ENCODE data around the gene GDAP2.
"Not testable (repeated sequence)": the region's sequence is repeated elsewhere in the genome, so short reads cannot be mapped to it uniquely, and the experiment has no call there.

GDAP2 gene

DNA sequence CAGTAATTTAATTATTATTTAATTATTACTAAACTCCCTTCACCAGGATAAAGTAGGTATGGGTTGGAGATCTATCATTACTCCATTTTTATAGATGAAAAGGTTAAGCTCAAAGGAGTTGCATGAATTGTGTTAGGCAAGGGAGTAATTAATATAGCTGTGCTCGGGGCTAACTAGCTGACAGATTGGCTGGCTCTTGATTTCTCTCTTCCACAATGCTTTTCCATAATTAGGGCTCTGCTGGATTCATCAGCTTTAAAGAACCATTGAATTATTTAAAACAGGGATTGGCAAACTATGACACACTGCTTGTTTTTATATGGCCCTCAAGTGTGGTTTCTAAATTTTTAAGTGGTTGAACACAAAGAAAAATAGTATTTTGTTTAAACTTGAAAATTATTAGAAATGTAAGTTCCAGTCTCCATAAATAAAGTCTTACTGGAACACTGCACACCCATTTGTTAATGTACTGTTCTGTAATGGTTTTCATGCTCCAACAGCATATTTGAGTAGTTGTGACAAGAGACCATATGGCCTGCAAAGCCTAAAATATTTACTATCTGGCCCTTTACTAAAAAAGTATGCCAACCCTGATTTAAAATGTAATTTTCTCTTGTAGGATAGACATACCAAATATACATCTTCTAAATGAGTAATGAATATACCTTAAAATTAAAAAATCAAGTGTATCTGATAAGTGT, 76.4 kb downstream of the GDAP2 start:
- Histone ChIP-seq H3K4me1 (ENCODE audit: control insufficient read depth in 1 of 2, insufficient read depth in 1 of 2, low read depth in 1 of 2, low read length in 1 of 2) (no peaks in the 10 kb centered on the region), H3K27ac (no peak overlapping the region), H3K4me3 (ENCODE audit: low read depth in 1 of 2, low read length in 1 of 2) (no peak overlapping the region), H3K36me3 (no peaks in the 10 kb centered on the region), H3K27me3 (no peaks in the 10 kb centered on the region), H3K9me3 (no peaks in the 10 kb centered on the region)
- TF ChIP-seq, protein P1, sequence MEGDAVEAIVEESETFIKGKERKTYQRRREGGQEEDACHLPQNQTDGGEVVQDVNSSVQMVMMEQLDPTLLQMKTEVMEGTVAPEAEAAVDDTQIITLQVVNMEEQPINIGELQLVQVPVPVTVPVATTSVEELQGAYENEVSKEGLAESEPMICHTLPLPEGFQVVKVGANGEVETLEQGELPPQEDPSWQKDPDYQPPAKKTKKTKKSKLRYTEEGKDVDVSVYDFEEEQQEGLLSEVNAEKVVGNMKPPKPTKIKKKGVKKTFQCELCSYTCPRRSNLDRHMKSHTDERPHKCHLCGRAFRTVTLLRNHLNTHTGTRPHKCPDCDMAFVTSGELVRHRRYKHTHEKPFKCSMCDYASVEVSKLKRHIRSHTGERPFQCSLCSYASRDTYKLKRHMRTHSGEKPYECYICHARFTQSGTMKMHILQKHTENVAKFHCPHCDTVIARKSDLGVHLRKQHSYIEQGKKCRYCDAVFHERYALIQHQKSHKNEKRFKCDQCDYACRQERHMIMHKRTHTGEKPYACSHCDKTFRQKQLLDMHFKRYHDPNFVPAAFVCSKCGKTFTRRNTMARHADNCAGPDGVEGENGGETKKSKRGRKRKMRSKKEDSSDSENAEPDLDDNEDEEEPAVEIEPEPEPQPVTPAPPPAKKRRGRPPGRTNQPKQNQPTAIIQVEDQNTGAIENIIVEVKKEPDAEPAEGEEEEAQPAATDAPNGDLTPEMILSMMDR (IDR thresholded peaks at IDR 0.05) = no peak

DNA sequence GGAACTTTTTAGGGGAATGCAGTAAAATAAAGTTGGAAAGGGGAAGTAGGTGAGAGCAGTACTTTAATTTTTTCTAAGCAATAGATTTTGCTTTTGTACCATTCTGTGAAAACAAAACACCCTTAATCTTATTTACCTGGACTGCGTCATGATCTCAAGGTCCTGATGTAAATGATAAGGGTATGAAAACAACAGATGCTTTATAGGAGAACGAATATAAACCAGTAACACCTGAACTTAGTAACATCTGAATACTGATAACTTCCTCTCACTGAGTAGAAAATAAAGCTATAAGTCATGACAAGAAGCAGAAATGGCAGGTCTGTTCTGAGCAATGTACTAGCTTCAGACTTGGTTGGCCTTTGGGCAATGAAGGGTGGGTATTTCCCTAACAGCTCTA, 77.7 kb downstream of the GDAP2 start:
- Histone ChIP-seq H3K4me1 (ENCODE audit: control insufficient read depth in 1 of 2, insufficient read depth in 1 of 2, low read depth in 1 of 2, low read length in 1 of 2) (no peaks in the 10 kb centered on the region), H3K36me3 (no peaks in the 10 kb centered on the region), H3K27ac (no peak overlapping the region), H3K9me3 (no peaks in the 10 kb centered on the region), H3K27me3 (no peaks in the 10 kb centered on the region), H3K4me3 (ENCODE audit: low read depth in 1 of 2, low read length in 1 of 2) (no peak overlapping the region)
- TF ChIP-seq, protein P1 (IDR thresholded peaks at IDR 0.05) = no peak

DNA sequence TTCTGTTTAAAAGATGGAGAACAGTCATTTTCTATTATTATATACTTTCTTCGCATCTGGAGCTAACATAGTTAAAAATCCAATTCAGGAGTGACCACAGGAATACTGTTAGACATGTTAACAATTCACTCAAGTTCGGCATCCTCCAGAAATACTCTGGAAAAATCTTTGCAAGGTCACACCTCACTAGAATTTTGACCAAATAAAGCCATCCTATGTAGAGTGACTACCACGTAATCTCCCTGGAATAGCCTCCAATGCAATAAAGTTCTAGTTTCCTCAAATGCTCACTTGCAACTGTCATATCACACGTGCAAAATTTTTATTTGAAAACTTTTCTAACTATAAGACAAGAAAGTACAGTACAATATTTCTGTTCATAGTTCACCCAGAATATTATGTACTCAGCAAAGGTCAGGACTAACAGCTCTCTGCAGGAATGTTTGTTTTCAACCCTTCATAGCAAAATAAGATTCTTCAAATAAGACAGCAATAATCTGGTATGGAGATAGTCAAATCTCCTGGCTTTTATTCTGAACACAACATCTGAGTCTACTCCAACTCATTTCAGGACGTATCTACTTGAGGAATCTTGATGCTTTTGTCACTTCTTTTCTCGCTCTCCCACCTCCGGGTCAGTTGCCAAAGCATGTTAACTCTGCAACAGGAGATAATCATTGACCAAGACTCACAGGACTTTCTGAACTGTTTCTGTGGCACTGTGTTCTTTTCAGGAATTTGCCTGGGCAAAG, 82.6 kb downstream of the GDAP2 start:
- Histone ChIP-seq H3K9me3 (peaks cover 5% of the 10 kb centered on the region), H3K4me1 (ENCODE audit: control insufficient read depth in 1 of 2, insufficient read depth in 1 of 2, low read depth in 1 of 2, low read length in 1 of 2) (no peaks in the 10 kb centered on the region), H3K4me3 (ENCODE audit: low read depth in 1 of 2, low read length in 1 of 2) (no peak overlapping the region), H3K36me3 (no peaks in the 10 kb centered on the region), H3K27me3 (no peaks in the 10 kb centered on the region), H3K27ac (no peak overlapping the region)
- TF ChIP-seq, protein P1 (IDR thresholded peaks at IDR 0.05) = no peak

DNA sequence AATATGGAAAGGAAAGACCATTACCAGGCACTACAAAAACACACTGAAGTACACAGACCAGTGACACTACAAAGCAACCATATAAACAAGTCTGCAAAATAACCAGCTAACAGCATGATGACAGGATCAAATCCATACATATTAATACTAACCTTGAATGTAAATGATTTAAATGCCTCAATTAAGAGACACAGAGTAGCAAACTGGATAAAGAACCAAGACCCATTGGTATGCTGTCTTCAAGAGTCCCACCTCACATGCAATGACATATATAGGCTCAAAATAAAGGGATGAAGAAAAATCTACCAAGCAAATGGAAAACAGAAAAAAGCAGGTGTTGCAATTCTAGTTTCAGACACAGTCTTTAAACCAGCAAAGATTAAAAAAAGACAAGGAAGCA, 84.9 kb downstream of the GDAP2 start:
- not testable (repeated sequence) for H3K27ac ChIP-seq; H3K4me3 ChIP-seq (ENCODE audit: low read depth in 1 of 2, low read length in 1 of 2); H3K36me3 ChIP-seq; H3K9me3 ChIP-seq; H3K27me3 ChIP-seq; H3K4me1 ChIP-seq (ENCODE audit: control insufficient read depth in 1 of 2, insufficient read depth in 1 of 2, low read depth in 1 of 2, low read length in 1 of 2)

DNA sequence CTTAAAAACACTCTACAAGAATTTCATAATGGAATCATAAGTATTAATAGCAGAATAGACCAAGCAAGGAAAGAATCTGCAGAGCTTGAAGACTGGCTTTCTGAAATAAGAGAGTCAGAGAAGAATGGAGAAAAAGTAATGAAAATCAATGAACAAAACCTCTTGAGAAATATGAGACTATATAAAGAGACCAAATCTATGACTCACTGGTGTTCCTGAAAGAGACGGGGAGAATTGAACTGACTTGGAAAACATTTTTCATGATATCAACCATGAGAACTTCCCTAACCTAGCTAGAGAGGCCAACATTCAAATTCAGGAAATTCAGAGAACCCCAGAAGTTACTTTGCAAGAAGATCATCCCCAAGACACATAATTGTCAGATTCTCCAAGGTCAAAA, 85.6 kb downstream of the GDAP2 start:
- TF ChIP-seq, protein P1 (IDR thresholded peaks at IDR 0.05) = no peak
- H3K9me3 ChIP-seq = peaks cover 5% of the 10 kb centered on the region
- no peaks in the 10 kb centered on the region for H3K36me3 ChIP-seq
- H3K27me3 ChIP-seq = no peaks in the 10 kb centered on the region
- H3K4me3 ChIP-seq (ENCODE audit: low read depth in 1 of 2, low read length in 1 of 2) = no peak overlapping the region
- H3K27ac ChIP-seq = no peak overlapping the region
- H3K4me1 ChIP-seq (ENCODE audit: control insufficient read depth in 1 of 2, insufficient read depth in 1 of 2, low read depth in 1 of 2, low read length in 1 of 2) = no peaks in the 10 kb centered on the region
